Neural cell (in vitro differentiated cells): ENCODE data around the gene COLEC11.

Experiments
- EZH2 ChIP-seq: fragments of 200-600, 300-800 bp; shearing (Covaris generic), sonication (generic); IDR thresholded peaks from 2 replicates; pipeline ENCODE4 v1.6.1; 2014; ENCODE audit warnings: antibody characterized with exemption, low read length, borderline replicate concordance, mild to moderate bottlenecking; ENCODE audit not compliant: insufficient read depth, poor library complexity, severe bottlenecking
- POLR2AphosphoS5 ChIP-seq: IDR thresholded peaks from 2 replicates; pipeline ENCODE4 v1.6.1; 2012
- REST ChIP-seq: IDR thresholded peaks from 2 replicates; pipeline ENCODE4 v1.6.1; 2012; ENCODE audit warnings: borderline replicate concordance
- TF ChIP-seq, protein P1 (sequence below): fragments of 450-650 bp; IDR thresholded peaks from 2 replicates; pipeline ENCODE4 v1.5.1; 2014; ENCODE audit warnings: antibody characterized with exemption, mild to moderate bottlenecking, moderate library complexity; ENCODE audit not compliant: poor library complexity, severe bottlenecking

- TF ChIP-seq EZH2 (no peak), REST (no peak), POLR2AphosphoS5 (no peak)
- TF ChIP-seq, protein P1, sequence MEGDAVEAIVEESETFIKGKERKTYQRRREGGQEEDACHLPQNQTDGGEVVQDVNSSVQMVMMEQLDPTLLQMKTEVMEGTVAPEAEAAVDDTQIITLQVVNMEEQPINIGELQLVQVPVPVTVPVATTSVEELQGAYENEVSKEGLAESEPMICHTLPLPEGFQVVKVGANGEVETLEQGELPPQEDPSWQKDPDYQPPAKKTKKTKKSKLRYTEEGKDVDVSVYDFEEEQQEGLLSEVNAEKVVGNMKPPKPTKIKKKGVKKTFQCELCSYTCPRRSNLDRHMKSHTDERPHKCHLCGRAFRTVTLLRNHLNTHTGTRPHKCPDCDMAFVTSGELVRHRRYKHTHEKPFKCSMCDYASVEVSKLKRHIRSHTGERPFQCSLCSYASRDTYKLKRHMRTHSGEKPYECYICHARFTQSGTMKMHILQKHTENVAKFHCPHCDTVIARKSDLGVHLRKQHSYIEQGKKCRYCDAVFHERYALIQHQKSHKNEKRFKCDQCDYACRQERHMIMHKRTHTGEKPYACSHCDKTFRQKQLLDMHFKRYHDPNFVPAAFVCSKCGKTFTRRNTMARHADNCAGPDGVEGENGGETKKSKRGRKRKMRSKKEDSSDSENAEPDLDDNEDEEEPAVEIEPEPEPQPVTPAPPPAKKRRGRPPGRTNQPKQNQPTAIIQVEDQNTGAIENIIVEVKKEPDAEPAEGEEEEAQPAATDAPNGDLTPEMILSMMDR = no peak
These were observed 25.9 kb downstream of the COLEC11 start for GRCh38 chr2:3620834-3621233.
